ENCODE results near the gene IL17C. TPM values are rescaled to one million over a fixed set of nuclear protein-coding genes. Genes with fewer than 3 reads are reported as not detected.

The IL17C gene
- total and polyA plus RNA-seq, 2 of the 8 experiments (the other 6 are each of a cell fraction or from before 2014, with no cell fraction given), result 1.1 to 1.9 TPM

GRCh38 chr16:88591577-88592021 lies 46.8 kb upstream of the IL17C start:
- Histone ChIP-seq H4K20me1 (replicated peaks in 1 of 2; ENCODE audit: control insufficient read depth in 1 of 2, insufficient read depth in 2 of 2, low read length in 2 of 2) (peaks cover 2 to 21% of the 10 kb centered on the region in 2 experiments), H3K27ac (ENCODE audit: low read depth, low read length) (no peak overlapping the region), H2AK5ac (ENCODE audit: low read depth, low read length) (no peak overlapping the region), H3K36me3 (ENCODE audit: control insufficient read depth in 2 of 4, insufficient read depth in 4 of 4, low read length in 3 of 4) (peaks cover 15 to 31% (median 30%) of the 10 kb centered on the region in 4 experiments), H3K56ac (replicated peaks; ENCODE audit: insufficient read length, low read depth, low read length) (no peak overlapping the region), H4K8ac (ENCODE audit: extremely low read depth, insufficient read depth, low read length) (no peak overlapping the region), H3K4me1 (replicated peaks in 1 of 4; ENCODE audit: control insufficient read depth in 3 of 4, insufficient read depth in 4 of 4, low read length in 3 of 4) (no peaks in the 10 kb centered on the region), H2AFZ (ENCODE audit: low read length) (no peak overlapping the region), H3K79me1 (ENCODE audit: low read depth, low read length) (no peaks in the 10 kb centered on the region; the same call in 1 of the 2 replicates), H3K23ac (ENCODE audit: insufficient read length) (no peak overlapping the region), H3K9ac (replicated peaks in 1 of 4; ENCODE audit: extremely low read depth in 1 of 4, low read depth in 3 of 4, low read length in 3 of 4) (no peak overlapping the region), H4K5ac (ENCODE audit: insufficient read length, low read depth, low read length) (no peak overlapping the region), H3K4ac (replicated peaks; ENCODE audit: insufficient read length, low read depth, low read length) (no peak overlapping the region), H3K79me2 (ENCODE audit: control insufficient read depth in 1 of 2, insufficient read depth in 2 of 2, low read length in 2 of 2) (peaks cover 0 to 23% of the 10 kb centered on the region in 2 experiments; a peak in 2 of 4 replicates), H4K91ac (replicated peaks; ENCODE audit: insufficient read length, low read length) (no peak overlapping the region), H2BK120ac (replicated peaks; ENCODE audit: low read depth, low read length) (no peak overlapping the region), H3K4me3 (ENCODE audit: extremely low read depth in 1 of 4, insufficient read depth in 2 of 4, low read depth in 3 of 4, low read length in 4 of 4) (no peak overlapping the region), H3K23me2 (ENCODE audit: low read depth, low read length) (no peaks in the 10 kb centered on the region), H2BK15ac (ENCODE audit: low read length) (no peak overlapping the region), H2BK5ac (ENCODE audit: low read depth, low read length) (no peak overlapping the region), H2BK20ac (ENCODE audit: low read length) (no peak overlapping the region), H3K27me3 (replicated peaks in 1 of 4; ENCODE audit: control insufficient read depth in 3 of 4, extremely low read depth in 1 of 4, insufficient read depth in 3 of 4, low read length in 3 of 4) (no peaks in the 10 kb centered on the region), H3K9me3 (ENCODE audit: insufficient read depth in 2 of 2, low read depth in 1 of 2, low read length in 1 of 2) (no peaks in the 10 kb centered on the region), H3K14ac (ENCODE audit: insufficient read length) (no peak overlapping the region), H3K18ac (ENCODE audit: extremely low read depth, low read length) (no peak overlapping the region), H2BK12ac (ENCODE audit: low read depth, low read length) (no peak overlapping the region), H3K4me2 (ENCODE audit: insufficient read depth in 1 of 2, low read depth in 2 of 2, low read length in 2 of 2) (no peak overlapping the region)
- FAIRE-seq, result no peak
- ChIA-PET CTCF (ENCODE audit: partially characterized antibody) (interaction anchor here (2.0 to 2.7 kb wide), 2 partner anchors 11 to 18 kb away, joined by 5 to 11 read pairs; no protein-coding TSS in a partner anchor), POLR2A (ENCODE audit: partially characterized antibody) (interaction anchor here (0.8 kb wide), 1 partner anchor 8 kb away, joined by 4 read pairs; no protein-coding TSS in a partner anchor)
- DNase-seq (ENCODE audit: low read depth in 1 of 2, low spot score in 2 of 2), result no peak
- 92% methylated on average over 10 of the region's 10 CpGs; no CpG with 5 or more reads in 1 of the 2 experiments for WGBS, 2 experiments (ENCODE audit: extremely low coverage in 1 of 2, insufficient coverage in 1 of 2, insufficient read length in 1 of 2, insufficient replicate concordance in 2 of 2, low coverage in 1 of 2, low lambda C conversion rate in 2 of 2, missing lambda C conversion rate in 1 of 2)
- TF ChIP-seq KDM5A (IDR thresholded peaks at IDR 0.05; ENCODE audit: low read length), result no peak
- no peak for TF ChIP-seq EP300 (IDR thresholded peaks at IDR 0.05; ENCODE audit: borderline replicate concordance in 1 of 2, low read depth in 2 of 2, low read length in 2 of 2)
- TF ChIP-seq RXRA (IDR thresholded peaks at IDR 0.05; ENCODE audit: insufficient read depth, low read depth, low read length), result no peak
- TF ChIP-seq CHD1 (IDR thresholded peaks at IDR 0.05; ENCODE audit: low read depth, low read length), result no peak
- no peak for TF ChIP-seq CBX8 (IDR thresholded peaks at IDR 0.05; ENCODE audit: borderline replicate concordance, low read depth, low read length)
- no peak for TF ChIP-seq GABPA (IDR thresholded peaks at IDR 0.05; ENCODE audit: borderline replicate concordance, insufficient read depth, low read length)
- no peak for TF ChIP-seq TEAD4 (IDR thresholded peaks at IDR 0.05; ENCODE audit: low read depth, low read length)
- no peak for TF ChIP-seq MAFK (IDR thresholded peaks at IDR 0.05; ENCODE audit: low read depth, low read length)
- TF ChIP-seq CHD2 (IDR thresholded peaks at IDR 0.05; ENCODE audit: low read length), result no peak
- TF ChIP-seq SAP30 (IDR thresholded peaks at IDR 0.05; ENCODE audit: insufficient read depth, insufficient replicate concordance, low read length), result no peak
- TF ChIP-seq POU5F1 (IDR thresholded peaks at IDR 0.05; ENCODE audit: low read depth, low read length), result no peak
- TF ChIP-seq RNF2 (IDR thresholded peaks at IDR 0.05; ENCODE audit: borderline replicate concordance, low read depth, low read length, missing control alignments, poor library complexity, severe bottlenecking), result no peak
- TF ChIP-seq ZNF274 (IDR thresholded peaks at IDR 0.05; ENCODE audit: borderline replicate concordance, extremely low read depth, low read length), result no peak
- TF ChIP-seq CBX5 (IDR thresholded peaks at IDR 0.05; ENCODE audit: low read depth, low read length), result no peak

All from H1 (cell line).